ENCODE measurements around the gene OCRL.

The OCRL gene

DNA sequence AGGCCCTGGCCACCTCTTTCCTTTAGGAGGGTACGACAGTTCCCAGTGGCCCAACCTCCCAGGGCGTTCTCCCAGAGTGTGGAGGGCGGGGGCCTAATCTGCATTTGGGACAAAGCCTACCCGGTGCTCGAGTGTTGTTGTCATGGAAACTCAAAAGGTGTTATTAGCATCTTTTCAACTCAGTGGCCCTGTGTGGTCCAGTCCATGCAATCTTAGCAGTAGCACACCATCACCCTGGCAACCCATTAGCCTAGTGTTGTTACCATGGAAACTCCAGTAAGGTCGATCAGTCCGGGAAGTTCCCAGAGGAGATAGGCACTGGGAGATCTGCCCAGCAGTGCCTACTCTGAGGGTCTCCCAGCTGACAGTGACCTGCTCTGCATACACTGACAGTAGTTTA is 94.5 kb downstream of the OCRL start:
- TF ChIP-seq CTCF (conservative IDR thresholded peaks at IDR 0.05; ENCODE audit: low read length) (no peak), EZH2phosphoT487 (IDR thresholded peaks at IDR 0.05; ENCODE audit: borderline replicate concordance) (no peak)
- H3F3A ChIP-seq (ENCODE audit: low read depth) = no peaks in the 10 kb centered on the region
- H2AFZ ChIP-seq (ENCODE audit: low read length) = no peak overlapping the region
- H3K79me2 ChIP-seq (ENCODE audit: insufficient read depth, low read length) = no peaks in the 10 kb centered on the region
- H3K4me1 ChIP-seq (ENCODE audit: insufficient read depth, low read length, poor library complexity, severe bottlenecking) = no peaks in the 10 kb centered on the region
- H3K9ac ChIP-seq (ENCODE audit: low read depth, low read length, poor library complexity, severe bottlenecking) = no peak overlapping the region
- no peak overlapping the region for H3K4me2 ChIP-seq (ENCODE audit: low read depth, low read length, poor library complexity, severe bottlenecking)
- H3K9me3 ChIP-seq (ENCODE audit: insufficient read depth, low read depth, low read length) = no peaks in the 10 kb centered on the region
- no peaks in the 10 kb centered on the region for H4K20me1 ChIP-seq (ENCODE audit: insufficient read depth, low read length, poor library complexity, severe bottlenecking)
- H3K27me3 ChIP-seq (ENCODE audit: insufficient read depth, low read length, poor library complexity, severe bottlenecking) = no peaks in the 10 kb centered on the region
- no peaks in the 10 kb centered on the region for H3K9me2 ChIP-seq (replicated peaks; ENCODE audit: low read depth, low read length)
- H3K4me3 ChIP-seq (ENCODE audit: low read length, poor library complexity, severe bottlenecking) = no peak overlapping the region
- no peaks in the 10 kb centered on the region for H3K36me3 ChIP-seq (ENCODE audit: insufficient read depth, low read length)

DNA sequence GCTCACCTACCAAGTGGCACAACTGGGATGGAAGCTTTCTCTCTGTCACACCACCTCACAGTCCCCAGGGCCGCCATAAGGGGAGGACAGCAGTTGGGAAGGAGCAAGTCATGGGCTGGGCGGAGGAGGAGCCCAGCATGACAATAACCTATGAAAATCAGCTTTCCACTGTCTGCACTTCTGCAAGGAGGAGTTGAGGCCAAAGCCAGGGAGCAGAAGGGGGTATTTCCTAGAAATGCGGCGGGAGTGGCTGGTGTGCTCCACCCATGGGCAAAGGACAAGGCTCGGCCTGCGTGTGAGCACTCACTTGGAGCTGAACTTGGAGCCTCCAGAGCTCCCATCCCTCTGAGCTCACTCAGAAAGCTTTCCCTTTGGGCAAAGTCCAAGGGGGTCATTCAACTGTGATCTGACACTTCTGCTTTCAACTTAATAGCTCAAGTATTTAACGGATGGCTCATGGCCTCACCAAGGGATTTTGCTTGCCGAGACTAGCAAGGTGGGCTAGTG is 96.2 kb downstream of the OCRL start:
- H3K27me3 ChIP-seq (ENCODE audit: insufficient read depth, low read length, poor library complexity, severe bottlenecking) = no peaks in the 10 kb centered on the region
- no peaks in the 10 kb centered on the region for H3K36me3 ChIP-seq (ENCODE audit: insufficient read depth, low read length)
- no peak overlapping the region for H2AFZ ChIP-seq (ENCODE audit: low read length)
- H3K9ac ChIP-seq (ENCODE audit: low read depth, low read length, poor library complexity, severe bottlenecking) = no peak overlapping the region
- H4K20me1 ChIP-seq (ENCODE audit: insufficient read depth, low read length, poor library complexity, severe bottlenecking) = no peaks in the 10 kb centered on the region
- H3K79me2 ChIP-seq (ENCODE audit: insufficient read depth, low read length) = no peaks in the 10 kb centered on the region
- no peaks in the 10 kb centered on the region for H3K9me2 ChIP-seq (replicated peaks; ENCODE audit: low read depth, low read length)
- H3K4me2 ChIP-seq (ENCODE audit: low read depth, low read length, poor library complexity, severe bottlenecking) = no peak overlapping the region
- no peak overlapping the region for H3K4me3 ChIP-seq (ENCODE audit: low read length, poor library complexity, severe bottlenecking)
- no peak for TF ChIP-seq CTCF (conservative IDR thresholded peaks at IDR 0.05; ENCODE audit: low read length)
- no peak for TF ChIP-seq EZH2phosphoT487 (IDR thresholded peaks at IDR 0.05; ENCODE audit: borderline replicate concordance)
- H3K9me3 ChIP-seq (ENCODE audit: insufficient read depth, low read depth, low read length) = no peaks in the 10 kb centered on the region
- no peaks in the 10 kb centered on the region for H3K4me1 ChIP-seq (ENCODE audit: insufficient read depth, low read length, poor library complexity, severe bottlenecking)
- H3F3A ChIP-seq (ENCODE audit: low read depth) = no peaks in the 10 kb centered on the region

DNA sequence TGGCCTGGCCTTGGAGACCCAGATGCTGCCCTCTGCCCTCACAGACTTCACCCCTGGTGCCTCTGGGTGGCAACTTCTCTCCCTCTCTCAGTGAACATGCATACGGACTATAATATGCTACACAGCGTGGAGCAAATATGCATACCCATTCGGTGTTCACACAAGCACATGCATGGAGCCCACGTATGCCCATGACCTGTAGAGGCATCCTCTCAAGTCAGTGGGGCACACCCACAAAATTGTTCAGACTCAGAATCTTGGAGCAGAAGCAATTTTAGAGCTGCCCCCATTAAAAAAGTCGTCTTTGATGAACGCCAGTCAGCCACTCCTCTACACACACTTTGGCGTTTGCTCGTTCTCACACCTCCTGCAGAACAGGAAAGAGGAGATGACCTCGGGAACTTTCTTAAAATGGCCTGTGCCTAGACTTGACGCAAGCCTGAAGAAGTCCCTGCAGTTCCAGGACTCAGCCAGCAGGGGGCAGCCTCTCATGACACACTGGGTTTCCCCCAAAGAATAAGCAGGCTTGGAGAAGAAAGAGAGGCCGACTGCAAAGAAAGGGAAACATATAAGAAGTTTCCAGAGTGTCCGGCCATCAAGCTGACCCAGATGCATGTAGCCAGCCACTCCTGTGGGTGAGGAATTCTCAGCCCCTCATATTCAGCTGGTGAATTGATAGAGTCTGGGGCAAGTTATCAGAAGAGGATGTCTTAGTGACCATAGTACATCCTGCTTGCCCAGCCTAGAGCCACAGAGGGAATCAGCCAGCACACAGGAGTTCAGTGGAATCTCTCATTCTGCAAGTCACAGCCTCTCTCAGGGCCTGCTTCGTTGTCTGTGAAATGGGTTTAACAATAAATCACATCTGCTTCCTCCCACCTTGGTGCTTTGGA is 97.4 kb downstream of the OCRL start:
- Histone ChIP-seq H4K20me1 (ENCODE audit: insufficient read depth, low read length, poor library complexity, severe bottlenecking) (no peaks in the 10 kb centered on the region), H3K79me2 (ENCODE audit: insufficient read depth, low read length) (no peaks in the 10 kb centered on the region), H2AFZ (ENCODE audit: low read length) (peak overlapping the region; percentile 76), H3K9ac (ENCODE audit: low read depth, low read length, poor library complexity, severe bottlenecking) (no peak overlapping the region), H3K27me3 (ENCODE audit: insufficient read depth, low read length, poor library complexity, severe bottlenecking) (no peaks in the 10 kb centered on the region), H3K4me3 (ENCODE audit: low read length, poor library complexity, severe bottlenecking) (no peak overlapping the region), H3K36me3 (ENCODE audit: insufficient read depth, low read length) (no peaks in the 10 kb centered on the region), H3K4me2 (ENCODE audit: low read depth, low read length, poor library complexity, severe bottlenecking) (peak overlapping the region; percentile 37), H3K9me2 (replicated peaks; ENCODE audit: low read depth, low read length) (no peaks in the 10 kb centered on the region), H3K9me3 (ENCODE audit: insufficient read depth, low read depth, low read length) (no peaks in the 10 kb centered on the region), H3F3A (ENCODE audit: low read depth) (no peaks in the 10 kb centered on the region), H3K4me1 (ENCODE audit: insufficient read depth, low read length, poor library complexity, severe bottlenecking) (no peaks in the 10 kb centered on the region)
- TF ChIP-seq CTCF (conservative IDR thresholded peaks at IDR 0.05; ENCODE audit: low read length) (peak; percentile 86), EZH2phosphoT487 (IDR thresholded peaks at IDR 0.05; ENCODE audit: borderline replicate concordance) (no peak)

Data from Loucy (cell line).